Loucy (cell line): ENCODE measurements around the gene ASB2.

ENCODE experiments used
- H2AFZ ChIP-seq: fragments of 200-600 bp; sonication (generic); 2 replicates; pipeline ENCODE4 v1.6.0; 2016; ENCODE audit warnings: antibody characterized with exemption, mild to moderate bottlenecking, low read length, moderate library complexity
- H3F3A ChIP-seq: fragments of 200-600 bp; 2 replicates; pipeline ENCODE4 v1.6.0; 2016; ENCODE audit warnings: antibody characterized with exemption, low read depth, mild to moderate bottlenecking
- H3K27me3 ChIP-seq: fragments of 200-600 bp; sonication (generic); 2 replicates; pipeline ENCODE4 v1.6.1; 2014; ENCODE audit warnings: low read length, mild to moderate bottlenecking; ENCODE audit not compliant: insufficient read depth, poor library complexity, severe bottlenecking
- H3K36me3 ChIP-seq: fragments of 200-600 bp; sonication (generic); 2 replicates; pipeline ENCODE4 v1.6.1; 2016; ENCODE audit warnings: low read length; ENCODE audit not compliant: insufficient read depth
- H3K4me1 ChIP-seq: fragments of 200-600 bp; sonication (generic); 2 replicates; pipeline ENCODE4 v1.5.1; 2014; ENCODE audit warnings: low read length, mild to moderate bottlenecking; ENCODE audit not compliant: insufficient read depth, poor library complexity, severe bottlenecking
- H3K4me2 ChIP-seq: fragments of 200-600 bp; sonication (generic); 2 replicates; pipeline ENCODE4 v1.6.0; 2014; ENCODE audit warnings: antibody characterized with exemption, low read length, low read depth, mild to moderate bottlenecking; ENCODE audit not compliant: poor library complexity, severe bottlenecking
- H3K4me3 ChIP-seq: fragments of 200-600 bp; sonication (generic); 2 replicates; pipeline ENCODE4 v1.5.1; 2014; ENCODE audit warnings: low read length, mild to moderate bottlenecking, mixed read lengths; ENCODE audit not compliant: poor library complexity, severe bottlenecking
- H3K79me2 ChIP-seq: fragments of 200-600 bp; sonication (generic); 2 replicates; pipeline ENCODE4 v1.6.1; 2014; ENCODE audit warnings: low read length; ENCODE audit not compliant: insufficient read depth
- H3K9ac ChIP-seq: fragments of 200-600 bp; sonication (generic); 2 replicates; pipeline ENCODE4 v1.6.0; 2014; ENCODE audit warnings: mild to moderate bottlenecking, low read depth, low read length, moderate library complexity; ENCODE audit not compliant: poor library complexity, severe bottlenecking
- H3K9me2 ChIP-seq: fragments of 200-600 bp; sonication (generic); replicated peaks from 2 replicates; pipeline ENCODE4 v1.6.1; 2016; ENCODE audit warnings: low read depth, low read length, mixed read lengths
- H3K9me3 ChIP-seq: fragments of 200-600 bp; sonication (generic); 2 replicates; pipeline ENCODE4 v1.6.1; 2014; ENCODE audit warnings: mild to moderate bottlenecking, antibody characterized with exemption, low read length, low read depth; ENCODE audit not compliant: insufficient read depth
- H4K20me1 ChIP-seq: fragments of 200-600 bp; sonication (generic); 2 replicates; pipeline ENCODE4 v1.6.0; 2014; ENCODE audit warnings: antibody characterized with exemption, low read length, mild to moderate bottlenecking; ENCODE audit not compliant: insufficient read depth, poor library complexity, severe bottlenecking
- CTCF ChIP-seq: fragments of 200-600 bp; sonication (generic); conservative IDR thresholded peaks from 2 replicates; pipeline ENCODE4 v1.5.1; 2014; ENCODE audit warnings: mild to moderate bottlenecking, antibody characterized with exemption, low read length
- EZH2phosphoT487 ChIP-seq: fragments of 200-600 bp; IDR thresholded peaks from 2 replicates; pipeline ENCODE4 v1.6.1; 2018; ENCODE audit warnings: antibody characterized with exemption, mild to moderate bottlenecking, moderate library complexity, borderline replicate concordance

ASB2 gene

GRCh38 chr14:93994919-93995682 is 18.7 kb upstream of the ASB2 start:
- H3K79me2 ChIP-seq: no peaks in the 10 kb centered on the region
- H3K9me2 ChIP-seq: no peaks in the 10 kb centered on the region
- H3K9me3 ChIP-seq: no peaks in the 10 kb centered on the region
- H4K20me1 ChIP-seq: no peaks in the 10 kb centered on the region
- no peaks in the 10 kb centered on the region for H3K36me3 ChIP-seq
- no peaks in the 10 kb centered on the region for H3F3A ChIP-seq
- no peaks in the 10 kb centered on the region for H3K4me1 ChIP-seq
- no peak overlapping the region for H3K4me3 ChIP-seq
- no peak overlapping the region for H3K4me2 ChIP-seq
- H3K27me3 ChIP-seq: peaks cover 24% of the 10 kb centered on the region
- H2AFZ ChIP-seq: no peak overlapping the region
- no peak overlapping the region for H3K9ac ChIP-seq
- TF ChIP-seq CTCF: no peak
- TF ChIP-seq EZH2phosphoT487: no peak

- Histone ChIP-seq H3K9me2 (no peaks in the 10 kb centered on the region), H3K79me2 (no peaks in the 10 kb centered on the region)
Observed at GRCh38 chr14:93993382-93993781, 17.0 kb upstream of the ASB2 start.

GRCh38 chr14:93991649-93992048 is 15.3 kb upstream of the ASB2 start:
- H3K27me3 ChIP-seq: peaks cover 50% of the 10 kb centered on the region
- H3K4me3 ChIP-seq: no peak overlapping the region
- no peaks in the 10 kb centered on the region for H3F3A ChIP-seq
- H3K36me3 ChIP-seq: no peaks in the 10 kb centered on the region
- no peaks in the 10 kb centered on the region for H4K20me1 ChIP-seq
- no peak for TF ChIP-seq CTCF
- TF ChIP-seq EZH2phosphoT487: no peak
- H3K4me2 ChIP-seq: no peak overlapping the region
- no peaks in the 10 kb centered on the region for H3K9me3 ChIP-seq
- H3K9me2 ChIP-seq: no peaks in the 10 kb centered on the region
- H3K79me2 ChIP-seq: no peaks in the 10 kb centered on the region
- no peak overlapping the region for H2AFZ ChIP-seq
- H3K4me1 ChIP-seq: no peaks in the 10 kb centered on the region
- no peak overlapping the region for H3K9ac ChIP-seq

More at GRCh38 chr14:93993382-93993781, 17.0 kb upstream of the ASB2 start:
- Histone ChIP-seq H3K9me3 (no peaks in the 10 kb centered on the region), H3K36me3 (no peaks in the 10 kb centered on the region), H3K4me1 (no peaks in the 10 kb centered on the region), H3K9ac (no peak overlapping the region), H4K20me1 (no peaks in the 10 kb centered on the region), H3K27me3 (peaks cover 39% of the 10 kb centered on the region), H2AFZ (no peak overlapping the region), H3F3A (no peaks in the 10 kb centered on the region), H3K4me3 (no peak overlapping the region), H3K4me2 (no peak overlapping the region)
- TF ChIP-seq EZH2phosphoT487: no peak
- TF ChIP-seq CTCF: no peak
